GM18867 (cell line): ENCODE results near the gene KAZN.

Experiments
- ATAC-seq: cut with Tn5 transposase; IDR thresholded peaks from one replicate; pipeline ENCODE4 v1.9.1; 2021; ENCODE audit warnings: mild to moderate bottlenecking, moderate library complexity; ENCODE audit not compliant: unreplicated experiment

KAZN gene

GRCh38 chr1:14706631-14707030, 108.1 kb downstream of the KAZN start:
- no peak for ATAC-seq

GRCh38 chr1:14707531-14708445, 109.3 kb downstream of the KAZN start:
- ATAC-seq: no peak

GRCh38 chr1:14710331-14710730, 111.8 kb downstream of the KAZN start:
- ATAC-seq: no peak

GRCh38 chr1:14712136-14712535, 113.7 kb downstream of the KAZN start:
- no peak for ATAC-seq

GRCh38 chr1:14713077-14713476, 114.6 kb downstream of the KAZN start:
- ATAC-seq: no peak

GRCh38 chr1:14715266-14715665, 116.8 kb downstream of the KAZN start:
- no peak for ATAC-seq

GRCh38 chr1:14715802-14716201, 117.3 kb downstream of the KAZN start:
- ATAC-seq: no peak

GRCh38 chr1:14716474-14716873, 118.0 kb downstream of the KAZN start:
- ATAC-seq: no peak

- no peak for ATAC-seq
Observed at GRCh38 chr1:14718476-14718875, 120.0 kb downstream of the KAZN start.

- no peak for ATAC-seq
Observed at GRCh38 chr1:14723401-14723800, 124.9 kb downstream of the KAZN start.

- ATAC-seq: no peak
Observed at GRCh38 chr1:14724246-14724645, 125.8 kb downstream of the KAZN start.

- no peak for ATAC-seq
Observed at GRCh38 chr1:14724678-14725077, 126.2 kb downstream of the KAZN start.

GRCh38 chr1:14725238-14725637, 126.8 kb downstream of the KAZN start:
- ATAC-seq: no peak

- ATAC-seq: no peak
Observed at GRCh38 chr1:14725695-14726094, 127.2 kb downstream of the KAZN start.

- no peak for ATAC-seq
Observed at GRCh38 chr1:14726606-14727005, 128.1 kb downstream of the KAZN start.

GRCh38 chr1:14728516-14728915, 130.0 kb downstream of the KAZN start:
- ATAC-seq: no peak

GRCh38 chr1:14732728-14733047, 134.2 kb downstream of the KAZN start:
- peak; percentile 22 for ATAC-seq

- ATAC-seq: peak; percentile 47
Observed at GRCh38 chr1:14733048-14733778, 134.7 kb downstream of the KAZN start.

GRCh38 chr1:14733779-14734140, 135.3 kb downstream of the KAZN start:
- no peak for ATAC-seq

- no peak for ATAC-seq
Observed at GRCh38 chr1:14735841-14736240, 137.4 kb downstream of the KAZN start.

- ATAC-seq: no peak
Observed at GRCh38 chr1:14737561-14738094, 139.1 kb downstream of the KAZN start.

GRCh38 chr1:14738235-14738634, 139.8 kb downstream of the KAZN start:
- ATAC-seq: no peak
